Hepatocyte (in vitro differentiated cells): ENCODE data around the gene NPAS2.

ENCODE experiments used
- EZH2 ChIP-seq: fragments of 200-600 bp; sonication (generic); IDR thresholded peaks from 2 replicates; pipeline ENCODE4 v1.6.1; 2016; ENCODE audit warnings: antibody characterized with exemption, mild to moderate bottlenecking, borderline replicate concordance
- EZH2phosphoT487 ChIP-seq: fragments of 200-600 bp; sonication (generic); IDR thresholded peaks from one replicate; pipeline ENCODE4 v1.6.1; 2018; ENCODE audit warnings: antibody characterized with exemption, mild to moderate bottlenecking, low read depth, moderate library complexity; ENCODE audit not compliant: unreplicated experiment, severe bottlenecking
- TF ChIP-seq, protein P1 (sequence below): fragments of 200-600 bp; sonication (generic); IDR thresholded peaks from 2 replicates; pipeline ENCODE4 v1.5.1; 2016; ENCODE audit warnings: antibody characterized with exemption, mild to moderate bottlenecking; ENCODE audit not compliant: poor library complexity

DNA sequence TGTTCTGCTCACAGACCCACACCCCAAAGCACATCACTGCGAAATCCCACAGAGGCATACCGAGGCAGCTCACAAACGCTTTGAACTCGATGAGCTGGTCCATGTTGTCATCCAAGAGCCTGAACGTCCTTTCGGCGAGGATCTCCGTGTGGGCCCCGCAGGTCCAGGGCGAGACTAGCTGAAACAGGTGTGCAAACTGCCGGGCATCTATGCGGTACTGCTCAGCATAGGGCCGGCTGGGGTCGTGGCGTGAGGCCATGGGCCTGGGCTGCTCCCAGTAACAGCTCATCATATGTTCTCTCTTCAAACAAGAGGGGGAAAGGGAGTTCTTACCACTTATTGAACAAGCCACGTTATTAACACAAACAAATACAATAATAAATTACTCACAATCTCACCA, 202.3 kb downstream of the NPAS2 start:
- TF ChIP-seq EZH2 = no peak
- TF ChIP-seq, protein P1, sequence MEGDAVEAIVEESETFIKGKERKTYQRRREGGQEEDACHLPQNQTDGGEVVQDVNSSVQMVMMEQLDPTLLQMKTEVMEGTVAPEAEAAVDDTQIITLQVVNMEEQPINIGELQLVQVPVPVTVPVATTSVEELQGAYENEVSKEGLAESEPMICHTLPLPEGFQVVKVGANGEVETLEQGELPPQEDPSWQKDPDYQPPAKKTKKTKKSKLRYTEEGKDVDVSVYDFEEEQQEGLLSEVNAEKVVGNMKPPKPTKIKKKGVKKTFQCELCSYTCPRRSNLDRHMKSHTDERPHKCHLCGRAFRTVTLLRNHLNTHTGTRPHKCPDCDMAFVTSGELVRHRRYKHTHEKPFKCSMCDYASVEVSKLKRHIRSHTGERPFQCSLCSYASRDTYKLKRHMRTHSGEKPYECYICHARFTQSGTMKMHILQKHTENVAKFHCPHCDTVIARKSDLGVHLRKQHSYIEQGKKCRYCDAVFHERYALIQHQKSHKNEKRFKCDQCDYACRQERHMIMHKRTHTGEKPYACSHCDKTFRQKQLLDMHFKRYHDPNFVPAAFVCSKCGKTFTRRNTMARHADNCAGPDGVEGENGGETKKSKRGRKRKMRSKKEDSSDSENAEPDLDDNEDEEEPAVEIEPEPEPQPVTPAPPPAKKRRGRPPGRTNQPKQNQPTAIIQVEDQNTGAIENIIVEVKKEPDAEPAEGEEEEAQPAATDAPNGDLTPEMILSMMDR = no peak
- TF ChIP-seq EZH2phosphoT487 = no peak
